WTC11 (cell line): ENCODE results near the gene SPATS2. TPM values are rescaled to one million over a fixed set of nuclear protein-coding genes. Genes with fewer than 3 reads are reported as not detected.

Experiments
- ATAC-seq: fragments of 200-7000 bp; cut with Tn5 transposase; 2 replicates; pipeline ENCODE4 v1.10.0; 2021; ENCODE audit warnings: mild to moderate bottlenecking, moderate library complexity
- CTCF ChIA-PET: fragments of 300-600 bp; sonication (Branson Sonifier 250); formaldehyde crosslinking; loops from one replicate; lab custom pipeline; 2021; ENCODE audit warnings: antibody characterized with exemption; lab: Charles Lee
- POLR2A ChIA-PET: fragments of 350-600 bp; sonication (Branson Sonifier 250); formaldehyde crosslinking; loops from one replicate; lab custom pipeline; 2021; ENCODE audit warnings: antibody characterized with exemption; lab: Charles Lee
- DNase-seq: peaks from one replicate; pipeline ENCODE4 v3.0.0; 2021; ENCODE audit warnings: low spot score
- H3K27ac Mint-ChIP-seq: 2 replicates; pipeline ENCODE4 v1.8.0; 2021; ENCODE audit warnings: mixed read lengths
- H3K27me3 Mint-ChIP-seq: 2 replicates; pipeline ENCODE4 v1.8.0; 2021; ENCODE audit warnings: low read depth, mild to moderate bottlenecking, moderate library complexity, mixed read lengths
- H3K36me3 Mint-ChIP-seq: 2 replicates; pipeline ENCODE4 v1.8.0; 2021; ENCODE audit warnings: mixed read lengths
- H3K4me1 Mint-ChIP-seq: 2 replicates; pipeline ENCODE4 v1.8.0; 2022; ENCODE audit warnings: mixed read lengths
- H3K4me3 Mint-ChIP-seq: 2 replicates; pipeline ENCODE4 v1.8.0; 2021; ENCODE audit warnings: mild to moderate bottlenecking, moderate library complexity, mixed read lengths
- H3K9me3 Mint-ChIP-seq: 2 replicates; pipeline ENCODE4 v1.8.0; 2021; ENCODE audit warnings: mixed read lengths
- ATF1 ChIP-seq: sonication (generic); formaldehyde crosslinking; IDR thresholded peaks from 2 replicates; pipeline ENCODE4 v1.8.1; 2023; ENCODE audit warnings: mild to moderate bottlenecking, moderate library complexity, missing genetic modification reagents
- CREM ChIP-seq: sonication (generic); formaldehyde crosslinking; IDR thresholded peaks from 2 replicates; pipeline ENCODE4 v1.8.1; 2022; ENCODE audit warnings: mild to moderate bottlenecking, missing genetic modification reagents, moderate library complexity
- FOXK1 ChIP-seq: sonication (generic); formaldehyde crosslinking; IDR thresholded peaks from 2 replicates; pipeline ENCODE4 v1.8.0; 2022; ENCODE audit warnings: mild to moderate bottlenecking, moderate library complexity, missing genetic modification reagents
- JUN ChIP-seq: sonication (generic); formaldehyde crosslinking; IDR thresholded peaks from 2 replicates; pipeline ENCODE4 v1.8.0; 2023; ENCODE audit warnings: mild to moderate bottlenecking, missing genetic modification reagents
- TP53 ChIP-seq: sonication (generic); formaldehyde crosslinking; IDR thresholded peaks from 2 replicates; pipeline ENCODE4 v1.8.1; 2023; ENCODE audit warnings: mild to moderate bottlenecking, missing genetic modification reagents
- total RNA-seq: library from RNA; stranded (reverse); gene quantifications from 3 replicates; pipeline ENCODE4 v1.2.3, GENCODE V29; 2021
- TF ChIP-seq, protein P1 (sequence below): sonication (generic); formaldehyde crosslinking; IDR thresholded peaks from 2 replicates; pipeline ENCODE4 v1.8.1; 2023; ENCODE audit warnings: mild to moderate bottlenecking, missing genetic modification reagents, moderate library complexity
- TF ChIP-seq, protein P2 (sequence below): sonication (generic); formaldehyde crosslinking; IDR thresholded peaks from 2 replicates; pipeline ENCODE4 v1.8.1; 2023; ENCODE audit warnings: mild to moderate bottlenecking, missing genetic modification reagents, borderline replicate concordance
- TF ChIP-seq, protein P3 (sequence below): sonication (generic); formaldehyde crosslinking; IDR thresholded peaks from 2 replicates; pipeline ENCODE4 v1.8.1; 2022; ENCODE audit warnings: low read depth, missing genetic modification reagents, borderline replicate concordance
- TF ChIP-seq, protein P4 (sequence below): sonication (generic); formaldehyde crosslinking; IDR thresholded peaks from 2 replicates; pipeline ENCODE4 v1.8.1; 2022; ENCODE audit warnings: mild to moderate bottlenecking, missing genetic modification reagents, moderate library complexity, borderline replicate concordance
- TF ChIP-seq, protein P5 (sequence below): sonication (generic); formaldehyde crosslinking; conservative IDR thresholded peaks from 2 replicates; pipeline ENCODE4 v1.8.1; 2023; ENCODE audit warnings: mild to moderate bottlenecking, low read depth, missing genetic modification reagents, moderate library complexity
- TF ChIP-seq, protein P6 (sequence below): fragments of 250-450 bp; sonication (Bioruptor Pico); IDR thresholded peaks from 2 replicates; pipeline ENCODE4 v1.8.0; 2021; ENCODE audit warnings: mild to moderate bottlenecking
- TF ChIP-seq, protein P7 (sequence below): sonication (generic); formaldehyde crosslinking; IDR thresholded peaks from 2 replicates; pipeline ENCODE4 v1.8.0; 2023; ENCODE audit warnings: mild to moderate bottlenecking, missing genetic modification reagents
- TF ChIP-seq, protein P8 (sequence below): fragments of 250-450 bp; sonication (Bioruptor Pico); IDR thresholded peaks from 2 replicates; pipeline ENCODE4 v2.1.2; 2022; ENCODE audit warnings: mild to moderate bottlenecking, moderate library complexity
- TF ChIP-seq, protein P9 (sequence below): sonication (generic); formaldehyde crosslinking; IDR thresholded peaks from 2 replicates; pipeline ENCODE4 v1.8.1; 2022; ENCODE audit warnings: mild to moderate bottlenecking, moderate library complexity, missing genetic modification reagents

SPATS2 gene
- total RNA-seq, 1 experiment from 2014 or later: 25.9 TPM

DNA sequence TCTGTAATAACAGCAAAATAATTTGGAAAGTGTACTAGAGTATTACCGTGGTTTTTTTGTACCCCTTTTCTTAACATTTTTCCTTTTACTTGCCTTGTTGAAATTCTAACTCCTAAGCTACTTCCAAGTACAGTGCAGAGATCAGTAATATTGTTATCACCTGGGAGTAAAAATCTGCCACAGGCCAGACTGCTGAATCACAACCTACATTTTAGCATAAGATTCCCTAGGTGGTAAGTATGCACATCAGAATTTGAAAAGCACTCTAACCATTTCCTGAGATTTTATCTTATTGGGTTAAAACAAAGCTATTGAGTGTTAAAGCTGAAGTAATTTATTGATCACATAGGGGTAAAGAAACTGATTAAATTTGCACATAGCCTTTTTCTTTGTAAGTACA lies 116.4 kb downstream of the SPATS2 start:
- ATAC-seq: no peak
- Mint-ChIP-seq H3K4me3 (peak overlapping the region; percentile 29; the same call in 1 of the 2 replicates), H3K27ac (peak overlapping the region; percentile 81)

More for the DNA sequence above, 116.4 kb downstream of the SPATS2 start:
- ChIA-PET POLR2A (interaction anchor here (0.6 kb wide), 1 partner anchor 1807 kb away, joined by 3 read pairs; no protein-coding TSS in a partner anchor), CTCF (interaction anchor here (0.6 to 2.6 kb wide), 11 partner anchors 13 to 258 kb away, joined by 3 to 15 read pairs (median 6); partner anchors contain the start of genes DNAJC22 and TMBIM6)
- no peaks in the 10 kb centered on the region for H3K27me3 Mint-ChIP-seq
- peaks cover 51% of the 10 kb centered on the region for H3K4me1 Mint-ChIP-seq
- TF ChIP-seq, protein P1, sequence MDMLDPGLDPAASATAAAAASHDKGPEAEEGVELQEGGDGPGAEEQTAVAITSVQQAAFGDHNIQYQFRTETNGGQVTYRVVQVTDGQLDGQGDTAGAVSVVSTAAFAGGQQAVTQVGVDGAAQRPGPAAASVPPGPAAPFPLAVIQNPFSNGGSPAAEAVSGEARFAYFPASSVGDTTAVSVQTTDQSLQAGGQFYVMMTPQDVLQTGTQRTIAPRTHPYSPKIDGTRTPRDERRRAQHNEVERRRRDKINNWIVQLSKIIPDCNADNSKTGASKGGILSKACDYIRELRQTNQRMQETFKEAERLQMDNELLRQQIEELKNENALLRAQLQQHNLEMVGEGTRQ (CRISPR knock-in tag): no peak
- TF ChIP-seq, protein P2, sequence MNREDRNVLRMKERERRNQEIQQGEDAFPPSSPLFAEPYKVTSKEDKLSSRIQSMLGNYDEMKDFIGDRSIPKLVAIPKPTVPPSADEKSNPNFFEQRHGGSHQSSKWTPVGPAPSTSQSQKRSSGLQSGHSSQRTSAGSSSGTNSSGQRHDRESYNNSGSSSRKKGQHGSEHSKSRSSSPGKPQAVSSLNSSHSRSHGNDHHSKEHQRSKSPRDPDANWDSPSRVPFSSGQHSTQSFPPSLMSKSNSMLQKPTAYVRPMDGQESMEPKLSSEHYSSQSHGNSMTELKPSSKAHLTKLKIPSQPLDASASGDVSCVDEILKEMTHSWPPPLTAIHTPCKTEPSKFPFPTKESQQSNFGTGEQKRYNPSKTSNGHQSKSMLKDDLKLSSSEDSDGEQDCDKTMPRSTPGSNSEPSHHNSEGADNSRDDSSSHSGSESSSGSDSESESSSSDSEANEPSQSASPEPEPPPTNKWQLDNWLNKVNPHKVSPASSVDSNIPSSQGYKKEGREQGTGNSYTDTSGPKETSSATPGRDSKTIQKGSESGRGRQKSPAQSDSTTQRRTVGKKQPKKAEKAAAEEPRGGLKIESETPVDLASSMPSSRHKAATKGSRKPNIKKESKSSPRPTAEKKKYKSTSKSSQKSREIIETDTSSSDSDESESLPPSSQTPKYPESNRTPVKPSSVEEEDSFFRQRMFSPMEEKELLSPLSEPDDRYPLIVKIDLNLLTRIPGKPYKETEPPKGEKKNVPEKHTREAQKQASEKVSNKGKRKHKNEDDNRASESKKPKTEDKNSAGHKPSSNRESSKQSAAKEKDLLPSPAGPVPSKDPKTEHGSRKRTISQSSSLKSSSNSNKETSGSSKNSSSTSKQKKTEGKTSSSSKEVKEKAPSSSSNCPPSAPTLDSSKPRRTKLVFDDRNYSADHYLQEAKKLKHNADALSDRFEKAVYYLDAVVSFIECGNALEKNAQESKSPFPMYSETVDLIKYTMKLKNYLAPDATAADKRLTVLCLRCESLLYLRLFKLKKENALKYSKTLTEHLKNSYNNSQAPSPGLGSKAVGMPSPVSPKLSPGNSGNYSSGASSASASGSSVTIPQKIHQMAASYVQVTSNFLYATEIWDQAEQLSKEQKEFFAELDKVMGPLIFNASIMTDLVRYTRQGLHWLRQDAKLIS (CRISPR knock-in tag): no peak
- TF ChIP-seq, protein P3, sequence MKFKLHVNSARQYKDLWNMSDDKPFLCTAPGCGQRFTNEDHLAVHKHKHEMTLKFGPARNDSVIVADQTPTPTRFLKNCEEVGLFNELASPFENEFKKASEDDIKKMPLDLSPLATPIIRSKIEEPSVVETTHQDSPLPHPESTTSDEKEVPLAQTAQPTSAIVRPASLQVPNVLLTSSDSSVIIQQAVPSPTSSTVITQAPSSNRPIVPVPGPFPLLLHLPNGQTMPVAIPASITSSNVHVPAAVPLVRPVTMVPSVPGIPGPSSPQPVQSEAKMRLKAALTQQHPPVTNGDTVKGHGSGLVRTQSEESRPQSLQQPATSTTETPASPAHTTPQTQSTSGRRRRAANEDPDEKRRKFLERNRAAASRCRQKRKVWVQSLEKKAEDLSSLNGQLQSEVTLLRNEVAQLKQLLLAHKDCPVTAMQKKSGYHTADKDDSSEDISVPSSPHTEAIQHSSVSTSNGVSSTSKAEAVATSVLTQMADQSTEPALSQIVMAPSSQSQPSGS (CRISPR knock-in tag): no peak
- TF ChIP-seq, protein P4, sequence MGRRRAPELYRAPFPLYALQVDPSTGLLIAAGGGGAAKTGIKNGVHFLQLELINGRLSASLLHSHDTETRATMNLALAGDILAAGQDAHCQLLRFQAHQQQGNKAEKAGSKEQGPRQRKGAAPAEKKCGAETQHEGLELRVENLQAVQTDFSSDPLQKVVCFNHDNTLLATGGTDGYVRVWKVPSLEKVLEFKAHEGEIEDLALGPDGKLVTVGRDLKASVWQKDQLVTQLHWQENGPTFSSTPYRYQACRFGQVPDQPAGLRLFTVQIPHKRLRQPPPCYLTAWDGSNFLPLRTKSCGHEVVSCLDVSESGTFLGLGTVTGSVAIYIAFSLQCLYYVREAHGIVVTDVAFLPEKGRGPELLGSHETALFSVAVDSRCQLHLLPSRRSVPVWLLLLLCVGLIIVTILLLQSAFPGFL (CRISPR knock-in tag): no peak
- TF ChIP-seq, protein P5, sequence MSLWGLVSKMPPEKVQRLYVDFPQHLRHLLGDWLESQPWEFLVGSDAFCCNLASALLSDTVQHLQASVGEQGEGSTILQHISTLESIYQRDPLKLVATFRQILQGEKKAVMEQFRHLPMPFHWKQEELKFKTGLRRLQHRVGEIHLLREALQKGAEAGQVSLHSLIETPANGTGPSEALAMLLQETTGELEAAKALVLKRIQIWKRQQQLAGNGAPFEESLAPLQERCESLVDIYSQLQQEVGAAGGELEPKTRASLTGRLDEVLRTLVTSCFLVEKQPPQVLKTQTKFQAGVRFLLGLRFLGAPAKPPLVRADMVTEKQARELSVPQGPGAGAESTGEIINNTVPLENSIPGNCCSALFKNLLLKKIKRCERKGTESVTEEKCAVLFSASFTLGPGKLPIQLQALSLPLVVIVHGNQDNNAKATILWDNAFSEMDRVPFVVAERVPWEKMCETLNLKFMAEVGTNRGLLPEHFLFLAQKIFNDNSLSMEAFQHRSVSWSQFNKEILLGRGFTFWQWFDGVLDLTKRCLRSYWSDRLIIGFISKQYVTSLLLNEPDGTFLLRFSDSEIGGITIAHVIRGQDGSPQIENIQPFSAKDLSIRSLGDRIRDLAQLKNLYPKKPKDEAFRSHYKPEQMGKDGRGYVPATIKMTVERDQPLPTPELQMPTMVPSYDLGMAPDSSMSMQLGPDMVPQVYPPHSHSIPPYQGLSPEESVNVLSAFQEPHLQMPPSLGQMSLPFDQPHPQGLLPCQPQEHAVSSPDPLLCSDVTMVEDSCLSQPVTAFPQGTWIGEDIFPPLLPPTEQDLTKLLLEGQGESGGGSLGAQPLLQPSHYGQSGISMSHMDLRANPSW (CRISPR knock-in tag): no peak
- TF ChIP-seq, protein P6, sequence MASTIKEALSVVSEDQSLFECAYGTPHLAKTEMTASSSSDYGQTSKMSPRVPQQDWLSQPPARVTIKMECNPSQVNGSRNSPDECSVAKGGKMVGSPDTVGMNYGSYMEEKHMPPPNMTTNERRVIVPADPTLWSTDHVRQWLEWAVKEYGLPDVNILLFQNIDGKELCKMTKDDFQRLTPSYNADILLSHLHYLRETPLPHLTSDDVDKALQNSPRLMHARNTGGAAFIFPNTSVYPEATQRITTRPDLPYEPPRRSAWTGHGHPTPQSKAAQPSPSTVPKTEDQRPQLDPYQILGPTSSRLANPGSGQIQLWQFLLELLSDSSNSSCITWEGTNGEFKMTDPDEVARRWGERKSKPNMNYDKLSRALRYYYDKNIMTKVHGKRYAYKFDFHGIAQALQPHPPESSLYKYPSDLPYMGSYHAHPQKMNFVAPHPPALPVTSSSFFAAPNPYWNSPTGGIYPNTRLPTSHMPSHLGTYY: no peak
- no peak for TF ChIP-seq ATF1 (CRISPR knock-in tag)
- TF ChIP-seq TP53 (CRISPR knock-in tag): no peak
- TF ChIP-seq, protein P7, sequence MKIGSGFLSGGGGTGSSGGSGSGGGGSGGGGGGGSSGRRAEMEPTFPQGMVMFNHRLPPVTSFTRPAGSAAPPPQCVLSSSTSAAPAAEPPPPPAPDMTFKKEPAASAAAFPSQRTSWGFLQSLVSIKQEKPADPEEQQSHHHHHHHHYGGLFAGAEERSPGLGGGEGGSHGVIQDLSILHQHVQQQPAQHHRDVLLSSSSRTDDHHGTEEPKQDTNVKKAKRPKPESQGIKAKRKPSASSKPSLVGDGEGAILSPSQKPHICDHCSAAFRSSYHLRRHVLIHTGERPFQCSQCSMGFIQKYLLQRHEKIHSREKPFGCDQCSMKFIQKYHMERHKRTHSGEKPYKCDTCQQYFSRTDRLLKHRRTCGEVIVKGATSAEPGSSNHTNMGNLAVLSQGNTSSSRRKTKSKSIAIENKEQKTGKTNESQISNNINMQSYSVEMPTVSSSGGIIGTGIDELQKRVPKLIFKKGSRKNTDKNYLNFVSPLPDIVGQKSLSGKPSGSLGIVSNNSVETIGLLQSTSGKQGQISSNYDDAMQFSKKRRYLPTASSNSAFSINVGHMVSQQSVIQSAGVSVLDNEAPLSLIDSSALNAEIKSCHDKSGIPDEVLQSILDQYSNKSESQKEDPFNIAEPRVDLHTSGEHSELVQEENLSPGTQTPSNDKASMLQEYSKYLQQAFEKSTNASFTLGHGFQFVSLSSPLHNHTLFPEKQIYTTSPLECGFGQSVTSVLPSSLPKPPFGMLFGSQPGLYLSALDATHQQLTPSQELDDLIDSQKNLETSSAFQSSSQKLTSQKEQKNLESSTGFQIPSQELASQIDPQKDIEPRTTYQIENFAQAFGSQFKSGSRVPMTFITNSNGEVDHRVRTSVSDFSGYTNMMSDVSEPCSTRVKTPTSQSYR (CRISPR knock-in tag): no peak
- no peak for TF ChIP-seq JUN (CRISPR knock-in tag)
- no peak for TF ChIP-seq CREM (CRISPR knock-in tag)
- TF ChIP-seq, protein P8, sequence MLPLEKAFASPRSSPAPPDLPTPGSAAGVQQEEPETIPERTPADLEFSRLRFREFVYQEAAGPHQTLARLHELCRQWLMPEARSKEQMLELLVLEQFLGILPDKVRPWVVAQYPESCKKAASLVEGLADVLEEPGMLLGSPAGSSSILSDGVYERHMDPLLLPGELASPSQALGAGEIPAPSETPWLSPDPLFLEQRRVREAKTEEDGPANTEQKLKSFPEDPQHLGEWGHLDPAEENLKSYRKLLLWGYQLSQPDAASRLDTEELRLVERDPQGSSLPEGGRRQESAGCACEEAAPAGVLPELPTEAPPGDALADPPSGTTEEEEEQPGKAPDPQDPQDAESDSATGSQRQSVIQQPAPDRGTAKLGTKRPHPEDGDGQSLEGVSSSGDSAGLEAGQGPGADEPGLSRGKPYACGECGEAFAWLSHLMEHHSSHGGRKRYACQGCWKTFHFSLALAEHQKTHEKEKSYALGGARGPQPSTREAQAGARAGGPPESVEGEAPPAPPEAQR (CRISPR knock-in tag): no peak
- TF ChIP-seq, protein P9, sequence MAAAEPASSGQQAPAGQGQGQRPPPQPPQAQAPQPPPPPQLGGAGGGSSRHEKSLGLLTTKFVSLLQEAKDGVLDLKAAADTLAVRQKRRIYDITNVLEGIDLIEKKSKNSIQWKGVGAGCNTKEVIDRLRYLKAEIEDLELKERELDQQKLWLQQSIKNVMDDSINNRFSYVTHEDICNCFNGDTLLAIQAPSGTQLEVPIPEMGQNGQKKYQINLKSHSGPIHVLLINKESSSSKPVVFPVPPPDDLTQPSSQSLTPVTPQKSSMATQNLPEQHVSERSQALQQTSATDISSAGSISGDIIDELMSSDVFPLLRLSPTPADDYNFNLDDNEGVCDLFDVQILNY (CRISPR knock-in tag): no peak
- no peak for TF ChIP-seq FOXK1 (CRISPR knock-in tag)
- no peaks in the 10 kb centered on the region for H3K9me3 Mint-ChIP-seq
- no peak for DNase-seq
- H3K36me3 Mint-ChIP-seq: peaks cover 3% of the 10 kb centered on the region; the same call in 1 of the 2 replicates
